Panc1 (cell line): Measurements from ENCODE around the gene ALG1L2. TPM values are rescaled to one million over a fixed set of nuclear protein-coding genes. Genes with fewer than 3 reads are reported as not detected.
"Not testable (repeated sequence)": the region's sequence is repeated elsewhere in the genome, so short reads cannot be mapped to it uniquely, and the experiment has no call there.

ENCODE experiments used
- ATAC-seq: fragments of 200-7000 bp; cut with Tn5 transposase; 2 replicates; pipeline ENCODE4 v1.9.1; 2020; ENCODE audit warnings: mild to moderate bottlenecking, moderate library complexity
- BruUV-seq: library from RNA; stranded (reverse); fragments of 400-500 nt; replicated peaks from 2 replicates; lab custom pipeline; 2021; lab: Mats Ljungman, UMichigan
- CTCF ChIA-PET: fragments of 300-600 bp; sonication (Branson Sonifier 250); formaldehyde crosslinking; loops from one replicate; lab custom pipeline; 2022; ENCODE audit warnings: antibody characterized with exemption; lab: Charles Lee
- POLR2A ChIA-PET: fragments of 300-600 bp; sonication (Branson Sonifier 250); formaldehyde crosslinking; loops from one replicate; lab custom pipeline; 2022; ENCODE audit warnings: antibody characterized with exemption; lab: Charles Lee
- DNase-seq: peaks from one replicate; pipeline ENCODE4 v3.0.0-alpha.2; 2010; ENCODE audit warnings: low read depth, low spot score
- H3K27ac ChIP-seq: 2 replicates; pipeline ENCODE4 v1.5.1; 2011; ENCODE audit warnings: mild to moderate bottlenecking, low read length, inconsistent platforms
- H3K27me3 ChIP-seq: fragments of 200-500 bp; sonication (Bioruptor generic); 2 replicates; pipeline ENCODE4 v1.6.0; 2014; ENCODE audit warnings: low read length, inconsistent platforms; ENCODE audit not compliant: control insufficient read depth, insufficient read depth
- H3K36me3 ChIP-seq: fragments of 200-500 bp; sonication (Bioruptor generic); 2 replicates; pipeline ENCODE4 v1.5.1; 2014; ENCODE audit warnings: inconsistent platforms, mild to moderate bottlenecking, low read length, moderate library complexity; ENCODE audit not compliant: control insufficient read depth, insufficient read depth
- H3K4me1 ChIP-seq: 2 replicates; pipeline ENCODE4 v1.5.1; 2011; ENCODE audit warnings: inconsistent platforms, mild to moderate bottlenecking, low read length, moderate library complexity; ENCODE audit not compliant: control insufficient read depth, insufficient read depth
- H3K4me3 ChIP-seq, 2 experiments: 2 replicates each; pipeline ENCODE4 v1.5.1; 2011 to 2012; ENCODE audit warnings: low read depth in 2 of 2, low read length in 2 of 2, mild to moderate bottlenecking in 2 of 2, inconsistent platforms in 1 of 2, moderate library complexity in 1 of 2
- H3K9me3 ChIP-seq: fragments of 200-500 bp; sonication (Bioruptor generic); 2 replicates; pipeline ENCODE4 v1.5.1; 2014; ENCODE audit warnings: low read depth, mild to moderate bottlenecking, inconsistent platforms, low read length, moderate library complexity; ENCODE audit not compliant: control insufficient read depth, insufficient read depth
- POLR2AphosphoS5 ChIP-seq: IDR thresholded peaks from 2 replicates; pipeline ENCODE4 v1.6.1; 2012; ENCODE audit warnings: mild to moderate bottlenecking, low read depth, low read length, moderate library complexity
- REST ChIP-seq, 2 experiments: IDR thresholded peaks; 2 replicates each; pipeline ENCODE4 v1.6.1; 2011 to 2012; ENCODE audit warnings: low read depth in 2 of 2, control low read depth in 1 of 2, low read length in 1 of 2, mild to moderate bottlenecking in 1 of 2, moderate library complexity in 1 of 2; ENCODE audit not compliant: insufficient read depth in 1 of 2
- SIN3A ChIP-seq: IDR thresholded peaks from 2 replicates; pipeline ENCODE4 v1.6.1; 2012; ENCODE audit warnings: low read depth, mild to moderate bottlenecking, low read length, moderate library complexity, borderline replicate concordance; ENCODE audit not compliant: insufficient read depth
- TCF7L2 ChIP-seq: IDR thresholded peaks from 2 replicates; pipeline ENCODE4 v1.6.1; 2011; ENCODE audit warnings: mild to moderate bottlenecking, low read depth, low read length, inconsistent platforms
- in situ Hi-C: cut with HindIII; loops from 2 replicates; pipeline ENCODE4 v1.10.0; 2016; ENCODE audit warnings: low sequenced_read_pairs, low pct_unique_long_range_greater_than_20kb
- intact Hi-C: fragments of 100-400 bp; cut with micrococcal nuclease; formaldehyde crosslinking; loops from one replicate; pipeline ENCODE4 v1.10.0; 2022; ENCODE audit not compliant: unreplicated experiment
- total RNA-seq: library from RNA; stranded (reverse); gene quantifications from one replicate; pipeline ENCODE4 v1.2.1, GENCODE V29; 2021; ENCODE audit not compliant: unreplicated experiment
- TF ChIP-seq, protein P1 (sequence below): fragments of 450-650 bp; IDR thresholded peaks from 2 replicates; pipeline ENCODE4 v1.5.1; 2017; ENCODE audit warnings: mild to moderate bottlenecking

ALG1L2 gene
- total RNA-seq, 1 experiment from 2014 or later = 0.33 TPM

GRCh38 chr3:130115400-130115799 is 33.8 kb downstream of the ALG1L2 start:
- CTCF ChIA-PET, intact Hi-C loops, BruUV-seq, H3K27ac ChIP-seq, in situ Hi-C loops, H3K27me3 ChIP-seq, H3K36me3 ChIP-seq, H3K4me3 ChIP-seq, H3K4me1 ChIP-seq, ATAC-seq, DNase-seq, H3K9me3 ChIP-seq, POLR2A ChIA-PET: not testable (repeated sequence)

GRCh38 chr3:130117933-130118332 is 36.3 kb downstream of the ALG1L2 start:
- in situ Hi-C loops (no loop called here), intact Hi-C loops (no loop called here)
- TF ChIP-seq POLR2AphosphoS5 (no peak), REST (IDR thresholded peaks at IDR 0.05; ENCODE audit: insufficient read depth in 1 of 2, low read depth in 2 of 2, low read length in 1 of 2) (no peak), SIN3A (no peak), TCF7L2 (no peak)
- TF ChIP-seq, protein P1, sequence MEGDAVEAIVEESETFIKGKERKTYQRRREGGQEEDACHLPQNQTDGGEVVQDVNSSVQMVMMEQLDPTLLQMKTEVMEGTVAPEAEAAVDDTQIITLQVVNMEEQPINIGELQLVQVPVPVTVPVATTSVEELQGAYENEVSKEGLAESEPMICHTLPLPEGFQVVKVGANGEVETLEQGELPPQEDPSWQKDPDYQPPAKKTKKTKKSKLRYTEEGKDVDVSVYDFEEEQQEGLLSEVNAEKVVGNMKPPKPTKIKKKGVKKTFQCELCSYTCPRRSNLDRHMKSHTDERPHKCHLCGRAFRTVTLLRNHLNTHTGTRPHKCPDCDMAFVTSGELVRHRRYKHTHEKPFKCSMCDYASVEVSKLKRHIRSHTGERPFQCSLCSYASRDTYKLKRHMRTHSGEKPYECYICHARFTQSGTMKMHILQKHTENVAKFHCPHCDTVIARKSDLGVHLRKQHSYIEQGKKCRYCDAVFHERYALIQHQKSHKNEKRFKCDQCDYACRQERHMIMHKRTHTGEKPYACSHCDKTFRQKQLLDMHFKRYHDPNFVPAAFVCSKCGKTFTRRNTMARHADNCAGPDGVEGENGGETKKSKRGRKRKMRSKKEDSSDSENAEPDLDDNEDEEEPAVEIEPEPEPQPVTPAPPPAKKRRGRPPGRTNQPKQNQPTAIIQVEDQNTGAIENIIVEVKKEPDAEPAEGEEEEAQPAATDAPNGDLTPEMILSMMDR = no peak
- no peaks in the 10 kb centered on the region for H3K36me3 ChIP-seq
- H3K27me3 ChIP-seq = peaks cover 2% of the 10 kb centered on the region; the same call in 1 of the 2 replicates
- no peak overlapping the region for H3K4me3 ChIP-seq
- no TSS peak for BruUV-seq
- DNase-seq = no peak
- no peak for ATAC-seq
- ChIA-PET POLR2A (no interaction called here), CTCF (no interaction called here)
- no peaks in the 10 kb centered on the region for H3K9me3 ChIP-seq
- no peak overlapping the region for H3K27ac ChIP-seq
- no peaks in the 10 kb centered on the region for H3K4me1 ChIP-seq

DNA sequence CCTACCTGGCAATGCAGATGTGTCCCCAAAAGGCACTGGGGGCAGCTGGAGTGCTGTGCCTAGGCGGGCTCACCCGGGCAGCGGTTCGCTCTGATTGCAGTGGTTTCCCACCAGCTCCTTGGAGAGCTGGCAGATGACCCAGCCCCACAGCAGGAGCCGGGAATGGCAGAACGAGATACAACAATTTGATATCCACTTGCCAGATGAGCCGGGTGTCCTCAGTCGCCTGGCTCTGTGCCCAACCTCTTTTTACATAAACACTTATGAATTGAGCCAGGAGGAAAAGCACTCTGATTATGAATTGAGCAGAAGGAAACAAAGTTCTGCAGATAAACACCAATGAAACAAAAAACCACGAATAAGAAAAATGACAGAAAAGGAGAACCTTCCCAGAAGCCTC is 38.2 kb downstream of the ALG1L2 start:
- intact Hi-C loops, DNase-seq, CTCF ChIA-PET, H3K4me3 ChIP-seq, H3K27me3 ChIP-seq, BruUV-seq, H3K9me3 ChIP-seq, ATAC-seq, H3K36me3 ChIP-seq, H3K4me1 ChIP-seq, in situ Hi-C loops, POLR2A ChIA-PET, H3K27ac ChIP-seq: not testable (repeated sequence)

GRCh38 chr3:130120291-130120690 is 38.7 kb downstream of the ALG1L2 start:
- H3K36me3 ChIP-seq, intact Hi-C loops, BruUV-seq, H3K4me3 ChIP-seq, POLR2A ChIA-PET, DNase-seq, ATAC-seq, in situ Hi-C loops, H3K4me1 ChIP-seq, CTCF ChIA-PET, H3K27ac ChIP-seq, H3K27me3 ChIP-seq, H3K9me3 ChIP-seq: not testable (repeated sequence)

- intact Hi-C loops, CTCF ChIA-PET, POLR2A ChIA-PET, in situ Hi-C loops, BruUV-seq, H3K27me3 ChIP-seq, H3K9me3 ChIP-seq, H3K4me3 ChIP-seq, ATAC-seq, DNase-seq, H3K4me1 ChIP-seq, H3K27ac ChIP-seq, H3K36me3 ChIP-seq: not testable (repeated sequence)
Observed at GRCh38 chr3:130122891-130123775, 41.5 kb downstream of the ALG1L2 start.
